GM20000 (cell line): ENCODE results near the gene TSPAN4.

ENCODE experiments used
- DNase-seq: peaks from one replicate; pipeline ENCODE4 v3.0.0; 2012; ENCODE audit warnings: low spot score
- TF ChIP-seq, protein P1 (sequence below): IDR thresholded peaks from 2 replicates; pipeline ENCODE4 v1.5.1; 2012; ENCODE audit warnings: mild to moderate bottlenecking, control low read depth; ENCODE audit errors: extremely low read depth, missing control alignments

Gene TSPAN4

DNA sequence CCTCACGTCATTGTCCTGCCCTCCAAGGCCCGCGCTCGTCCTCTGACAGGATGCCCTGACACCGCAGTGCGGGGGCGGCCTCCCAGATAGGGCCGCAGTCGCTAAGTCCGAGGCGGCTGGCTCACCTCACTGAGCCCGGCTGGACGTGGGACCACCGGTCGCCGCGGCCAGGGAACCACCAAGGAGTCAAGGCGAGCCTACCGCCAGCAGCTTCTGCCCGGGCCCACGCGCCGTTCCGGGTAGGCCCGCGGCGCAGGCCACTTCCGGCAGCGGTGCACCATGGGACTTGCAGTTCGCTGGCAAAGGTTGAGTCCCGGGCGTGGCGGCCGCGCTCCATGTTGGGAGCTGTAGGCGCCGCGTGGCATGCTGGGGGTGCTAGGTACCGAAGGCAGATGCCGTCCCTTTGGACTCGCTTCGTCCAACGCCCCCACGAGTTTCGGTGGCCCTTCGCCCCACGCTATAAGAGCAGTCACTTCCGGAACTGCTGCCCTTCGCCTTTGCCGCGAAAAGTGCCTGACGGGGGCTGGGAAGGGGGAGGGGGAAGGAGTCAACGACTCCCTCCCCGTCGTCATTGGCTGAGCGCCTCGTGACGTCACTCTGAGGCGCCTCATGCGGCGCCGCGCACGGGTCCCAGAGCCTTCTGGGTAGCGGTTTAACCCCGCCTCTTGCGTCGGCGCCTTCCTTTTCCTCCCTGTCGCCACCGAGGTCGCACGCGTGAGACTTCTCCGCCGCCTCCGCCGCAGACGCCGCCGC, 33.2 kb upstream of the TSPAN4 start, which contains the start of gene RPLP2:
TSS of gene RPLP2 (plus strand) at position 681 of the 753 bp plus-strand sequence. CDS start 268 bp downstream, outside the sequence.
- peak; percentile 99 for DNase-seq
- TF ChIP-seq, protein P1, sequence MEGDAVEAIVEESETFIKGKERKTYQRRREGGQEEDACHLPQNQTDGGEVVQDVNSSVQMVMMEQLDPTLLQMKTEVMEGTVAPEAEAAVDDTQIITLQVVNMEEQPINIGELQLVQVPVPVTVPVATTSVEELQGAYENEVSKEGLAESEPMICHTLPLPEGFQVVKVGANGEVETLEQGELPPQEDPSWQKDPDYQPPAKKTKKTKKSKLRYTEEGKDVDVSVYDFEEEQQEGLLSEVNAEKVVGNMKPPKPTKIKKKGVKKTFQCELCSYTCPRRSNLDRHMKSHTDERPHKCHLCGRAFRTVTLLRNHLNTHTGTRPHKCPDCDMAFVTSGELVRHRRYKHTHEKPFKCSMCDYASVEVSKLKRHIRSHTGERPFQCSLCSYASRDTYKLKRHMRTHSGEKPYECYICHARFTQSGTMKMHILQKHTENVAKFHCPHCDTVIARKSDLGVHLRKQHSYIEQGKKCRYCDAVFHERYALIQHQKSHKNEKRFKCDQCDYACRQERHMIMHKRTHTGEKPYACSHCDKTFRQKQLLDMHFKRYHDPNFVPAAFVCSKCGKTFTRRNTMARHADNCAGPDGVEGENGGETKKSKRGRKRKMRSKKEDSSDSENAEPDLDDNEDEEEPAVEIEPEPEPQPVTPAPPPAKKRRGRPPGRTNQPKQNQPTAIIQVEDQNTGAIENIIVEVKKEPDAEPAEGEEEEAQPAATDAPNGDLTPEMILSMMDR = no peak

DNA sequence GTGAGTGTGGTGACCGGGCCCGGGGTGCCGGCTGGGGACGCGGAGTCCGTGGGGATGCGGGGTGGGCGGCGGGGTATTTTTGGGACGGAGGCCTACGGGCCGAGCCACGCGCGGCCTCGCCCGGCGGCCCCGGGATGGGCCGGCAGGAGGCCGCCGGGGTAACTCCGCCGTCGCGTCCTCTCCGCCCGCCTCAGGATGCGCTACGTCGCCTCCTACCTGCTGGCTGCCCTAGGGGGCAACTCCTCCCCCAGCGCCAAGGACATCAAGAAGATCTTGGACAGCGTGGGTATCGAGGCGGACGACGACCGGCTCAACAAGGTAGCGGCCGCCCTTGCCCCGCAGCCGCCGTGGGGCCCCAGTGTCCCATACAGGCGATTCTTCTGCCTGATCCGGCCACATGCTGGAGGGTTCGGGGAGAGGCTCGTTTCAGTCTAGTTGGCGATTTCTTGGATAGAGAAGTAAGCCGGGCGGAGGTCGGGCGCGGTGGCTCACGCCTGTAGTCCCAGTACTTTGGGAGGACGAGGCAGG, 32.5 kb upstream of the TSPAN4 start:
- TF ChIP-seq, protein P1 = no peak
- no peak for DNase-seq

DNA sequence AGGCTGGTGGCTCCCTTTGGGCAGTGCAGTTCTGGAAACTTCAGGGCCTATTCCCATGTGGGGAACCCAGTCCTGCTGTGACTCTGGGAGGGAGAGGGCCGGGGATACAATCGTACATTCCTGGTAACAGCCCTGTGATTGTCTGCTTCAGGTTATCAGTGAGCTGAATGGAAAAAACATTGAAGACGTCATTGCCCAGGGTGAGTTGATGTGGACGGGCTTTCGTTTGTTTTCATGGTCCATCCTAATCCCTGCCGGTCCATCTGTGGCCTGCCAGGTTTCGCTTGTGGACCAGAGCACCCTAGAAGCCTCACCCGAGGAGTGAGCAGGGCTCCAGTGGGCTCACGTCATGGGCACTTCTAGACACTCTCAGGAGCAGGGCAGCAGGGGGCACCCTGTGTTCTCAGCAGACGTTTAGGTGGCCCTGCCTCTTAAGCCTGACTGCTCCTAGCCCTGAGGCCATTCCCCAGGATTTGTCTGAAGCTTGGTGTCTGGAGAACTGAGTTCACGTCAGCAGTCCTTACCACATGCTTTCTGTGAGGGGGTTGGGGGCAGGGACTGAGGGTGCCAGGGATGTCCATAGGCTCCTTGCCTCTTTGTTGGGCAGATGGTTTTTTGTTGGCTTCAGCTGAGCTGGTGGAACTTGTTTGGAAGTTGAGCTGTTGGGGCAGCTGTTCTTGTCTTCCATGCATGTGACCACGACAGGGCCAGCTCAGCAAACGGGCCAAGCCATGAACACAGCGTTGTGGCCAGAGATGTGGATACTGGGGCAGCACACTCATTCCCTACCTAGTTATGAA, 31.0 kb upstream of the TSPAN4 start:
- TF ChIP-seq, protein P1 = no peak
- DNase-seq = no peak

DNA sequence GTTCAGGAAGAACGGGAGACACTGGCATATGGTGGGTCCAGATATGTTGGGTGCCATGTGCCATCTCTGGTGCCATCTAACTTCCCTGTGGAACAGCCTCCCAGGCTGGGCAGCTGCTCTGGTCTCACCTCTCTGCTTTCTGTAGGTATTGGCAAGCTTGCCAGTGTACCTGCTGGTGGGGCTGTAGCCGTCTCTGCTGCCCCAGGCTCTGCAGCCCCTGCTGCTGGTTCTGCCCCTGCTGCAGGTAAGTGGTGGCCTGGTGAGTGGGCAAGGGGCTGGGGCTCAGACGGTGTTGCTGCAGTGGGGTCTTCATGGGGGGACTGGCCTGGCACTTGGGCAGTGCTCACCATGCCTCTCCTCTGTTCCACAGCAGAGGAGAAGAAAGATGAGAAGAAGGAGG, 30.3 kb upstream of the TSPAN4 start:
- DNase-seq = no peak
- TF ChIP-seq, protein P1 = no peak

DNA sequence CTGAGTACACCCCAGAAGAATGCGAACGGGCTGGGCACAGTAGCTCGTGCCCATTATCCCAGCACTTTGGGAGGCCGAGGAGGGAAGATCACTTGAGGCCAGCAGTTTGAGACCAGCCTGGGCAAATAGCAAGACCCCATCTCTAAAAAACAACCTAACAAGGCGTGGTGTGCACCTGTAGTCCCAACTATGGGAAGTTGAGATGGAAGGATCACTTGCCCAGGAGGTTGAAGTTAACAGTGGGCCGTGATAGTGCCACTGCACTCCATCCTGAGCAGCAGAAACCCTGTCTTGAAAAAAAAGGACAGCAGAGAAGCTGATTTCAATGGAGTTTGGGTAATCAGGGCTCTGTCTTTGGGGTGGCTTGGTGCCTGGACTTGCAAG, 29.6 kb upstream of the TSPAN4 start:
- DNase-seq = no peak
- TF ChIP-seq, protein P1 = no peak

DNA sequence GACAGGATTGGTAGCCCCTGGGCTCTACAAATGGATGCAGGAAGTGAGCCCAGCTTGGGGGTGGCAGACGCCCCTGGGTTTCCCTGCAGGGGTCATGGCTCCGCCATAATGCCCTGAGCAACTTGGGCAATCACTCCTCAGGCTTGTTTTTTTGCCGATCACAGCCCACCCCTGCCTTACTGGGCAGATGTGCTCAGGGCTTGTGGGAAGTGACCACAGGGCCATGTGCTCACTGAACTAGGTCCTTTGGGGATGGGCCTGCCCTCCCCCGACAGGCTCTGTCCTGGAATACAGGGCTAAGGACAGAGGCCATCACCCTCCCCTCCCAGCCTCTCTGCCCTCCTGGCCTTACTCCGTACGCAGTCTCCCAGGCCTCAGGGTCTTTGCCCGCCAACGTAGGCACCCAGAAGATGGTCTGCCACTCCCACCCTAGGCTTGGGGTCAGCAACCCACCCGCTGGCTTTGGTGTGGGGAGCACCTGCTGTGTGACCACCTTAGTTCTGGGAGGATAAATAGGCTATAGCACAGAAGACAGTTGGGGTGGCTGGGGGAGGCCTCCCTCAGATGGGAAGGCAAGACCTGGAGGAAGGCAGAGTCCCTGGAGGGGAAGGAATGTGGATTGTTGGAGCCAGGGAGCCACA, 29.1 kb upstream of the TSPAN4 start:
- TF ChIP-seq, protein P1 = no peak
- no peak for DNase-seq
